ENCODE results near the gene SCPEP1. TPM values are rescaled to one million over a fixed set of nuclear protein-coding genes. Genes with fewer than 3 reads are reported as not detected.
A peak's percentile ranks its signal among the peaks of the same experiment; 100 is the strongest.

Gene SCPEP1
- polyA plus RNA-seq, 4 donors: 86.7 to 122 (median 97.9) TPM

GRCh38 chr17:56994009-56994792 is 16.3 kb downstream of the SCPEP1 start:
- DNase-seq (ENCODE audit: low read depth in 4 of 4, low spot score in 2 of 4): no peak

DNA sequence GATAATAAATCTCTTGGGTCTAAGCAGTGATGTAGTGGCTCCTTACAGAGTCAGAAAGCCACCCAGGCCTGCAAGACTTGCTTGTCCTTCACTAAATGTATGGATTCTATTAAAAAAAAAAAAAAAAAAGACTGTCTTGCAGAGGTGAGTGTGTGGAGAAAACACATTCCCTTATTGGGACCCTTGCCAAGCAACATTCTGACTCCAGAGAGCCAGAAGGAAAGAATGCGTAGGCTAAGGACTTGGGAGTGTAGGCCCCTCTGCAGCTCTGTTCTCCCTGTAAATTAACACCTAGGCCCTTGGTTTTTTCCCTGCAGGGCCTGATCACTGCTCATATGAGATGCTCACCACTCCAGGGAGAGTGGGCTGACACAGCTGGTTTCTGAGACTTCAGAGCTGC is 17.8 kb downstream of the SCPEP1 start:
- DNase-seq (ENCODE audit: low read depth in 4 of 4, low spot score in 2 of 4): no peak

GRCh38 chr17:56997313-56997712 is 19.4 kb downstream of the SCPEP1 start:
- no peak for DNase-seq (ENCODE audit: low read depth in 4 of 4, low spot score in 2 of 4)

GRCh38 chr17:57001541-57001940 is 23.6 kb downstream of the SCPEP1 start:
- DNase-seq (ENCODE audit: low read depth in 4 of 4, low spot score in 2 of 4): no peak

DNA sequence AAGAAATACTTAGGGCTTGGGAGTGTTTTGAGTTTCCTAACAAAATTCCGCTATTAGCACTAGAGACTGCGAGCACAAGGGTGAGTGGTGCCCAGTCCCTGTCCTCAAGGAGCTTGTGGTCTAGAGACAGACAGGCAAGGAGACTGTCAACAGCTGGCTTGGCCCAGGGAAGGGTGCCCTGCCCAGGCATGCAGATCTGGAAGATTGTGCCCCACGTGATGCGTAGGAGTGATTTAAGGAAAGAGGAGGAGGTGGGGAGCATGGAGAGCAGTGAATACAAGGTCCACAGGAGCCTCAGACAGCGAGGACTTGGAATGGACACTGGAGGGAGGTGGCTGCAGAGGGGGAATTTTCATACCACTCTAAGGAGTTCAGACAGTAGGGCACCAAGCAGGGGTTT is 25.0 kb downstream of the SCPEP1 start:
- DNase-seq (ENCODE audit: low read depth in 4 of 4, low spot score in 2 of 4): no peak

GRCh38 chr17:57004944-57005579 is 27.1 kb downstream of the SCPEP1 start:
- DNase-seq (ENCODE audit: low read depth in 4 of 4, low spot score in 2 of 4): no peak

- DNase-seq (ENCODE audit: low read depth in 4 of 4, low spot score in 2 of 4): no peak
These were observed 28.1 kb downstream of the SCPEP1 start for GRCh38 chr17:57006040-57006439.

- DNase-seq (ENCODE audit: low read depth in 4 of 4, low spot score in 2 of 4): no peak
These were observed 31.0 kb downstream of the SCPEP1 start for GRCh38 chr17:57008958-57009357.

GRCh38 chr17:57009737-57010445 is 32.0 kb downstream of the SCPEP1 start:
- no peak for DNase-seq (ENCODE audit: low read depth in 4 of 4, low spot score in 2 of 4)

- no peak for DNase-seq (ENCODE audit: low read depth in 4 of 4, low spot score in 2 of 4)
These were observed 32.6 kb downstream of the SCPEP1 start for GRCh38 chr17:57010487-57010886.

DNA sequence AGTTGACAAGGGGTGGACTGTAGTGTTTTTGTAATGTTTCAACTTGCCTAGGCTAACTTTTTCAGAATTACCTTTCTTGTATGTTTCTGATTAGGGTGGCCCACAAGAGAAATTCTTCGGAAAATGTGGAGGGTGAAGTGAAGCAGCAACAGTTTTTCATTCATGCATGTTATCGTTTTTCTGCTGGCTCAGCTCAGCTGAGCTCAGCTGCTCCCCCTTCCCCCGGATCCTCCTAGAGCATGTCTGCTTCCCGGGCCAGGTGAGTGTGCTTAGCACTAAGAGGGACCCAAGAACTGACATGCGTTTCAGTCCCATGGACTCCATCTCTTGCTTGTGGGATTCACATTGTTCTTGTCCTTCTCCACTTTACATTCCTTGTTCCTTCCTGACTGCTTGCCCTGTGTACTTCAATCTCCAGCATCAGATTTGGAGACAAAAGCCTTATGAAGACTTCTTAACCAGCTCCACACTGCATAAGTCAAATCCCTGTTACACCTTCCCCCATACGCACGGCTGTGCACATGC is 33.6 kb downstream of the SCPEP1 start:
- DNase-seq (ENCODE audit: low read depth in 4 of 4, low spot score in 2 of 4): no peak

DNA sequence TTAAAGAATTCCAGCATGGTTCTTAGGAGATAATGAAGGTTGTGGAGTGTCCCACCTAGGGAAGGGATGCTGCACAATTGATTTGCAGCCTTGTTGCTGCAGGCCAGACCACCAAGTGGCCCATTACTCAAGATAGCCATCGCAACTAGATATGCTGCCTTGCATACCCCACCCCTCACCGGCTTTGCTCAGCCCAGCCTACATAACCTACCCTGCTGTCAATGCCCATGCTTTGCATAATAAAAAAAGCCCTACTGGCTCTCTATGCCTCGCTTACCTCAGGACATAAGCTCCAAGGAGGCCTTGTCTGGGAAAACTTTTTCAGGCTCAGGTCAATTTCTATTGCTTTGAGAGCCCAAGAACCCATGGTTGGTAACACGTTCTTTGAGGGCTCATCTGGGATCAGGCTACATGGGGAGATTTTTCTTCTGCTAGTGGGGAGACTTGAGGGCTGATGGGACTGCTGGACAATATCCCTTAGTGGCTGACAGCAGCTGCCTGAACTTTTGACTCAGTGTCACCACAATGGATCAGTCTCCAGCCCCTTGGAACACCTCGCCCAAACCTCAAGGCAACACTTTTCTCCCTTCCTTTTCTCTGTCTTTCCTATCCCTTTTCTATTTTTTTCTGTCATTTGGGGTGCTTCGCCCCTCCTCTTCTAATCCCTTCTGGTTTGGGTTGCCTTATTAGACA is 38.3 kb downstream of the SCPEP1 start:
- no peak for DNase-seq (ENCODE audit: low read depth in 4 of 4, low spot score in 2 of 4)

GRCh38 chr17:57016764-57017116 is 38.8 kb downstream of the SCPEP1 start:
- no peak for DNase-seq (ENCODE audit: low read depth in 4 of 4, low spot score in 2 of 4)

GRCh38 chr17:57017625-57018024 is 39.7 kb downstream of the SCPEP1 start:
- no peak for DNase-seq (ENCODE audit: low read depth in 4 of 4, low spot score in 2 of 4)

GRCh38 chr17:57020208-57020607 is 42.3 kb downstream of the SCPEP1 start:
- DNase-seq (ENCODE audit: low read depth in 4 of 4, low spot score in 2 of 4): no peak

DNA sequence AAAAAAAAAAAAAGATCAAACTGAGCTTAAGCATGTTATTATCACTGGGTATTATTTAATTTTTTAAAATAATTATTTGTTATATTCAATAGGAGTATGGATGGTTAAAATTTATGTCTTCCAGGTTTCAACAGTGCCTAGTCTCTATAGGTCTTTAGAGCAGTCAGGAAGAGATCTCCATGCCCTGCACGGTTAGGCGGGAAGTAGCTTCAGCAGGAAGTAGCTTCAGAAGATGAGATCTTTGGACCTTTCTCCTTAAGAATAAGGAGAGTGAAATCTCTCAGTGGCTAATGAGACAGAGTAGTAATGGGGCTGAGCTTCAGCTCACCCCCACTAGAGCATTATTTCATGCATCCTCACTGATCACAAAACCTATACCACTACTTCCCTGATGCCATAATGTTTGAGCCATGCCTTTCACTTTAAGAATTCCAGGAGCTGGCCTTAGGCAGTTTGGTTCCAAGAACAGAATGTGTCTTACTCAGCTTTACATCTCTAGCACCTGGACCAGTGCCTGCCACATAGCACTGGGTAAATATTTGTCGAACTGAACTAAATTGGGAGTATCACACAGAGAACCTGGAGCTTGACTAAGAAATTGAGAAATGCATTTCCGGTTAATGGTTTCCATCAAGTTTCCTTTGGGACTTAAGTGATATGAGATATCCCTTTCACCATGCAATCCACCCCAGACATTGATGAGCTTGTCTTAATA is 43.5 kb downstream of the SCPEP1 start:
- no peak for DNase-seq (ENCODE audit: low read depth in 4 of 4, low spot score in 2 of 4)

- no peak for DNase-seq (ENCODE audit: low read depth in 4 of 4, low spot score in 2 of 4)
These were observed 47.9 kb downstream of the SCPEP1 start for GRCh38 chr17:57025876-57026275.

GRCh38 chr17:57027852-57028251 is 49.9 kb downstream of the SCPEP1 start:
- DNase-seq (ENCODE audit: low read depth in 4 of 4, low spot score in 2 of 4): no peak

- no peak for DNase-seq (ENCODE audit: low read depth in 4 of 4, low spot score in 2 of 4)
These were observed 54.4 kb downstream of the SCPEP1 start for GRCh38 chr17:57032343-57032742.

DNA sequence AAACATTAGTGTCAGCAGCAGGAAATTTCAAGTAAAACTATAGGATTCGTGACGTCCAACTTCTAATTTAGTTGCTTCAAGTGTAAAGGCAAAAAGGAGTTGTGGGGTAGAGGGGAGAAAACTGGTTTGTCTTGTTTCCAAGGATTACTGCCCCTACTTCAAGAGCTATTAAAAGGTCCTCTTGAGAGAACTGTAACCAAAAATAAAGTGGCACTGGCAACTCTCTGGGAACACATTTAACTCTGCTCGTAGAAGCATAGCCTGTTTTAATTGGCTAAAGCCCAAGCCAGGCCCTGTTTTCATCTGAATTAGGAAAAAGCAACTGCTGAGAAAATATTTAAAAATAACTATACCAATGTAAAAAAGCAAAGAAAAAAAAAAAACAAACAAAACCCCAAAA is 55.4 kb downstream of the SCPEP1 start:
- DNase-seq (ENCODE audit: low read depth in 4 of 4, low spot score in 2 of 4): peak in 2 of 4 donors; percentile 60 to 65

All from left renal cortex interstitium (tissue), 4 donors.